Right kidney (tissue), 9 donors: ENCODE measurements around the gene SHF.
"Not testable (repeated sequence)": the region's sequence is repeated elsewhere in the genome, so short reads cannot be mapped to it uniquely, and the experiment has no call there.

Source experiments
- DNase-seq: peaks from one replicate; pipeline ENCODE4 v3.0.0-alpha.2; 2016
- long read RNA-seq, 8 donors: transcript quantifications; one replicate each; lab custom pipeline, GENCODE V29; 2026

The SHF gene, protein sequence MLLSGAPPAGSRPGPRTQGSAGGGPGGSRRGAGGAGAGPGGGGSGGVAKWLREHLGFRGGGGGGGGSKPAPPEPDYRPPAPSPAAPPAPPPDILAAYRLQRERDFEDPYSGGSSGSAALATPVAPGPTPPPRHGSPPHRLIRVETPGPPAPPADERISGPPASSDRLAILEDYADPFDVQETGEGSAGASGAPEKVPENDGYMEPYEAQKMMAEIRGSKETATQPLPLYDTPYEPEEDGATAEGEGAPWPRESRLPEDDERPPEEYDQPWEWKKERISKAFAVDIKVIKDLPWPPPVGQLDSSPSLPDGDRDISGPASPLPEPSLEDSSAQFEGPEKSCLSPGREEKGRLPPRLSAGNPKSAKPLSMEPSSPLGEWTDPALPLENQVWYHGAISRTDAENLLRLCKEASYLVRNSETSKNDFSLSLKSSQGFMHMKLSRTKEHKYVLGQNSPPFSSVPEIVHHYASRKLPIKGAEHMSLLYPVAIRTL
- long read RNA-seq, donor 1, partial matches to known transcripts = 0 of 1 reads
- long read RNA-seq, donor 1, other reads (novel, unspliced or antisense) = 0 of 1 reads
- long read RNA-seq, donor 2, partial matches to known transcripts = 0 of 1 reads
- long read RNA-seq, donor 2, other reads (novel, unspliced or antisense) = 0 of 1 reads
- long read RNA-seq, donor 3, partial matches to known transcripts = 0 of 1 reads
- long read RNA-seq, donor 3, other reads (novel, unspliced or antisense) = 0 of 1 reads
- long read RNA-seq, donor 4 = 0 reads
- long read RNA-seq, donor 5 = 0 reads
- long read RNA-seq, donor 6, partial matches to known transcripts = 0 of 2 reads
- long read RNA-seq, donor 6, other reads (novel, unspliced or antisense) = 0 of 2 reads
- long read RNA-seq, donor 7 = 0 reads
- long read RNA-seq, donor 8, partial matches to known transcripts = 0 of 1 reads
- long read RNA-seq, donor 8, other reads (novel, unspliced or antisense) = 0 of 1 reads

DNA sequence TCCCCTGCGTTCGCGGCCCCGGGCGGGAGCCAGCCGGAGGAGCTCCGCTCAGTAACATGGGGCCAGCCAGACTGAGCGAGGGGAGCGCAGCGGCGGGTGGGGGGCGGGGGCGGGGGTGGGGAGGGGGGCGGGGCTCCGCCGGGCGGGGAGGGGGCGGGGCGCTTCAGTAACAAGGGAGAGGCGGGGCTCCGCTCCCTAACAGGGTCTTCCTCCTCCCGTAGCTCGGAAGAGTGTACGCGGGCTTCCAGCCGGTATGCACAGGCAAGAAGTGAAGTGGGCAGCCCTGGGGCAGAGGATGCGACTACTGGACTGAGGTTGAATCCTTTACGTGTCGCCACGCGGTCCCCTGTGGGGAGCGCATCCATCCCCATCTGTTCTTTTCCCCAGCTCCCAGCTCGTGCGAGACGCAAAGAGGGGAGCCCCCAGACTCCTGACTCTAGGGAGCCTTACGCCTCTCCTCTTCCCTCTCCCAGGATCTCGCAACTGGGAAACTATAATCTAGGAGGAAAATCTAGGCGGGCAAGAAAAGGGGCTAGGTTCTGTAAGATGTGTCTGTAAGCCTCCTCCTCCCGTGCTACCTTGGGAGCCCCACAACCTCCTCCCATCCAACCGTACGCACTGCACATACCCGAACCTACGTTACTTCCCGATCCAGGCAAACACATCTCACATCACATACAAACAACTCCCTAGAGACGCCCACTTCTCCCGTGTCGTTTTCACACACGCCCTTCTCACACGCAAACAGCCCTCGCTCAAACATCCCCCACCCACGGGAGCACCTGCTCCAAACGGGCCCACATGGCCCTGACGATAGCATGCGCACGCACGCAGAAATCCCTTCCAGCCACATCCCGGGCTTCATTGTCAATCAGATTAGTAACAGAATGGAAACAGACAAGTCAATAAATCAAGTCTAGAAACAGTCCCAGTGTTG is at the start of gene SHF:
TSS of gene SHF (minus strand) at position 73 of the 937 bp plus-strand sequence. CDS start at position 58, 15 bp downstream.
- peak; percentile 84 for DNase-seq

- not testable (repeated sequence) for DNase-seq
Observed at GRCh38 chr15:45236806-45237205, 49.0 kb upstream of the SHF start.

- no peak for DNase-seq
Observed at GRCh38 chr15:45234562-45235235, 46.9 kb upstream of the SHF start.

DNA sequence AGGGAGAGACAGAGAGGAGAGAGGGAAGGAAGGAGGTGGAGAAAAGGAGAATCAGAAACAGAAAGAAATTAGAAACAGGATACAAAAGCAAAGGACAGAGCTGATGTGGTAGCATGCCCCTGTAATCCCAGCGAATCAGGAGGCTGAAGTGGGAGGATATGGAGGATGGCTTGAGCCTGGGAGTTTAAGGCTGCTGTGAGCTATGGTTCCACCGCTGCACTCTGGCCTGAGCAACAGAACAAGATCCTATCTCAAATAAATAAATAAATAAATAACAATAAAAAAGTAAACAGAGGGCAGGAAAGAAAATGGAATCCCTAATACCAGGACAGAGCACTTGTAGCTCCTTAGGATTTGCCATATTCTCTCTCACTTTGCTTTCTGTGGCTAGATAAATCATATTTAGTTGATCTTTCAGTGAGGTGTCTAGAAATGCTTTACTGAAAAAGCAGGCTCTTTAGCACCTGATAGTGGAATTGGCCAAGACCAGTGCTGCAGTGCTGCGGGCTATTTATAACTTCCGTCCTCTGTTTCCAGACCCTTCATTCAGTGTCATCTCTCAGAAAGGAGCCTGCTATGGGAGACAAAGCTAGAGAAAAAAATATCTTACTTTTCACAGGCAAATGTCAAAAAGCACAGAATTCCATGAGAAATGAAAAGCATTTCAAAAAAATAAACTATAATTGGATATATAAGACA is 44.2 kb upstream of the SHF start:
- no peak for DNase-seq

- DNase-seq = no peak
Observed at GRCh38 chr15:45231132-45231531, 43.4 kb upstream of the SHF start.

DNA sequence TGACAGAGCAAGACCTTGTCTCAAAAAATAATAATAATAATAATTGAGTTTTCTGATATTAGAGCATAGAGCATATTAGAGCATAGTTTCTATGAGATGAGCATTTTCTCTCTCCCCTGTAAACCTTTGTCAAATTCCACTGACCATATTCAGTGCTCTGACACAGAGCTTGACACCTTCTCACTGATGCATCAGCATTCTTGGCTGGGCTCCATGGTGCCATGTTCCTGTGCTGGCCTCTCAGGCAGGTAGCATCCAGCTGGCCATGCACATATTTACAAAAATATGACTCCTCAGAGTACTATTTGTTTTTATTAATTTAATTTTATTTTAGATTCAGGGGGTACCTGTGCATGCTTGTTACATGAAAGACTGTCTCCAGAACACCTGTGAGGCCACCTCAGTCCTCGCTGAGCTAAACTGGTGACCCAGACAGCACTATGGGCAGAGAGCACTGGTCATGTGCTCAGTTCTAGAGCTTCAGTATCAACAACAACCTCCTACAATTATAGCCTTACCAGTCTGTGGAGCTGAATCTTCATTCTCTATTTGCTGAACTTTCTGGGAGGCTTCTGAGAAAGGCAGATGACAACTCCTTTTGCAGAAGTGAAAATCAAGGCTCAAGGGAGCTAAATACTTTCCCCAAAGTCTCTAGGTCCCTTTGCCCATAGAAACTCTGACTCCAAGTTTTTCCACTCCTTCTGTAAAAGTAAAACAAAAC is 42.6 kb upstream of the SHF start:
- DNase-seq = no peak

DNA sequence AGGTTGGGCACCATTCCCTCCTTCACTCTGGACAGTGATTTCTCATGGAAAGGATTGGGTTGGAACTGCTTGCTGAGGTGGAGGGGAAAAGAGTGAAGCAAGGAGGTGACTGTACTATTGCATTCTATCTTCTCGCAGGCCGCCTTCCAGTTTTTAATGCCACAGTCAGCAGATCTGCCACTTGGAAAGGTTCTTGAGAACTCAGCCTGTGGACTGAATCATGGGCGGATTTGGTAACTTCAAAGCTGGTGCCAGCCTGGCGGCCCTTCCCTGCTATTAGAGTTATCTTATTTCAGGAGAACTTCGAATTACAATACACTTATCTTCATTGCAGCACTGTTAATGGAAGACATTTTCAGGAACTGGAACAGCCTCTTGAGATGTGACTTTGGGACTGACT is 41.2 kb upstream of the SHF start:
- no peak for DNase-seq

- DNase-seq = no peak
Observed at GRCh38 chr15:45225506-45226273, 37.9 kb upstream of the SHF start.

DNA sequence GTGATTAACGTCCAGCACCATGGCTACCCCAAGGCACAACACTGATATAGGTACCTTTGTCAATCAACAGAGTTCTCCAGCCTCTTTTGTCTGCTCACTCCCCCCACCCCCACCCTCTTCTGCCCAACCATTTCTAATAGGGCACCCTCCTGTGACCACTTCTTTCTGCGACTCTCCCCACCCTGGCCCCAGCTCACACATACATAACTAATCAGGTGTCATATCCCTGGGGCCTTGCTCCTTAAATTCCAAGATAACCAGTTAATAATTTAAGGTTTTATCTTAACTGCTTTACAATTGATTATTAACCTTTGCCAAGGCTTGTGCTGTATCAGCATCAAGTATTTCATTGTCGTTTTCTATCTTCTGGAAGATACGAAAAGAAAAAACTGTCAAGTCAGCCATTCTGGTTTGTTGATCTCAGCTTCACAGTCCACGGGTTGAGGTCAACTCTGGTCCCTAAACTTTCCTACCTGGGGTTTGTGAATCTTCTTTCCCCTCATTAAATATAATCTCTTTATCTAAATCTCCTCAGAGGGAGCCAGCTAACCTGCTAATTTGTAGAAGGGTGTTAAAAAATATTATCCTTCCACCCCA is 37.0 kb upstream of the SHF start:
- DNase-seq = no peak

- DNase-seq = no peak
Observed at GRCh38 chr15:45221967-45222366, 34.2 kb upstream of the SHF start.

GRCh38 chr15:45221053-45221599 is 33.4 kb upstream of the SHF start:
- no peak for DNase-seq

DNA sequence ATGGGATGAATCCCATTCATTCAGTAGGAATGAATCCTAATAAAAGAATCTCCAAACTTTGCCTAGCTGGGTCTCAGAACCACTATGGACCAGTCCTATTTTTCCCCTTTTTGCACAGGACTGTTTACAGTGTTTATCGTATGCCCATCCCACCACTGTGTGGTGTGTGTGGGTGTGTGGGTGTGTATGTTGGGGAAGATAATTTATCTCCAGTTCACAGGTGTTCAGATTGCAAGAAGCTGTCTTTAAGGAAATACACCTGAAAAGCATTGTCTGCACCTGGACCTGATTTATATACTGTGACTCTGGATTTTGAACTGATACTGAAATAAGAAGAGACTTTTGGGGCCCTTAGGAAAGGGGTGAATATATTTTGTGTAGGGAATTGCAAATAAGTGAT is 24.7 kb upstream of the SHF start:
- no peak for DNase-seq

DNA sequence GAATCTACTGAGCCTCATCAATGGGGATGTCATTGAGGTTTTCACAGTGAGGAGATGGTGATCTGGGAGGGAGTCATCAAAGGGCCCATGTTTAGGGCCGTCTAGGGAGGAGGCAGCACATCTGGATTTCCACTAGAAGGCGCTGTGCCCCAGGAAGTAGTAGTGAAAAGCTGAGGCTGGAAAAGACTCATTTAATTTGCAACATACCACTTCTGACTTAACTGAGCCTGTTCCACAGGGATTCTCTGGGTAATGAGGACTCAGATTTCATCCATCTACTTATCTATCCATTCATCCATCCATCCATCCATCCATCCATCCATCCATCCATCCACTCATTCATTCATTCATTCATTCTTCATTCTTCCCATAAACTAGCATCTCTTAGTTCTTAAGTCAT is 17.4 kb upstream of the SHF start:
- no peak for DNase-seq

GRCh38 chr15:45203182-45203581 is 15.4 kb upstream of the SHF start:
- DNase-seq = no peak

DNA sequence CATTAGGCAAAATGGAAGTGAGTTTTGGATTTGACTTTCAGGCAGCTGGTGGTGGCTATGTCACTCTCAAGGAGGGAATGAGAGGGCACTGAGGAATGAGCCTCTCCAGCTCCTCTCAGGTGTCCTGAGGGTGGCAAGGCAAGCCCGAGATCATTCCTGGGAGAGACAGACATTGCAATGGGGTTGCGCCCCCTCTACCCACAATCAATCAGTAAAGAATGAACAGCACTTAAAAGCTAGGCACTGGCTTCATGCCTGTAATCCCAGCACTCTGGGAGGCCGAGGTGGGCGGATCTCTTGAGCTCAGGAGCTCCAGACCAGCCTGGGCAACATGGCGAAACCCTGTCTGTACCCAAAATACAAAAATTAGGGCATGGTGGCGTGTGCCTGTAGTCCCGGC is 14.1 kb upstream of the SHF start:
- no peak for DNase-seq

DNA sequence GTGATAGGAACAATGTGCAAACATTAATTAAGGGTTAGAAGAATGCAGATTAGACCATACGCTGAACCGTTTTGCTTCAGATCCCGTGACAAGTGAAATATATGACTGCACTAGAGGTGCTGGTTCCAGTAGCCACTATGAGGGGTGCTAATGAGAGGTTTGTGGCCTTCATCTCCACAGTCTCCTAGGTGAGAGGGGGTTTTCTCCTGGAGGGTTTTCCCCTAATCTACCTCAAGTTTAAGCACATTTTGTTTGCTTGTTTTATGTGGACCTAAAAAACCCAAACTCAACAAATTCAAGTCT is 13.7 kb upstream of the SHF start:
- DNase-seq = no peak

GRCh38 chr15:45200799-45201556 is 13.2 kb upstream of the SHF start:
- DNase-seq = no peak
